Vagina (tissue), 2 donors: ENCODE results near the gene CSMD2.

ENCODE experiments used
- POLR2A ChIP-seq, 2 donors: fragments of 450-650 bp; IDR thresholded peaks; one replicate each; pipeline ENCODE4 v1.6.1; 2017; ENCODE audit warnings: antibody characterized with exemption in 2 of 2, mild to moderate bottlenecking in 2 of 2, moderate library complexity in 2 of 2
- POLR2AphosphoS5 ChIP-seq, 2 donors: sonication (generic); formaldehyde crosslinking; IDR thresholded peaks; one replicate each; pipeline ENCODE4 v1.9.0; 2017; ENCODE audit warnings: antibody characterized with exemption in 2 of 2, mild to moderate bottlenecking in 2 of 2, low read depth in 1 of 2; ENCODE audit not compliant: insufficient read depth in 1 of 2
- TF ChIP-seq, protein P1 (sequence below), 3 experiments: fragments of 450-650 bp in 2 of 3; fragments of 200-600 bp in 1 of 3; sonication (generic) in 1 of 3; IDR thresholded peaks; one replicate each; pipeline ENCODE4 v1.5.1; 2017 to 2019; ENCODE audit warnings: antibody characterized with exemption in 3 of 3, mild to moderate bottlenecking in 2 of 3, moderate library complexity in 2 of 3

DNA sequence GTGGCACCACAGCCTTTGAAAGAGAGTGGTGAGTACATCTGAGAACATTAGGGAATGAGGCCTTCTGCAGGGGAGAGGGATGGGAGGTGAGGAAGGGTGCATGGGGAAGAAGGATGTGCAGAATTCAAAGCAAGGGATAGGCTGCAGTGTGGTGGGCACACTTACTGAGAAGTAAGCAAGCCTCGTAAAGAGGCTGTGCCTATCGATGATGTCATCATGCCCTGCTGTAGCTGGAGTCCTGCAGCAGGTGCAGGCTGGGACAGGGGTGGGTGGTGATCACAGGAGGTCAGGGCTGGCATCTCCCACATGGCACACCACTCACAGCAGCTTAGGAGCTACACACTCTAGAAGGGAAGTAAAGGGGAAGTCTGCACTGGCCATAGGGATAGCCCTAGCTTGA is 676.4 kb downstream of the CSMD2 start:
- TF ChIP-seq POLR2A (IDR thresholded peaks at IDR 0.05) (no peak), POLR2AphosphoS5 (IDR thresholded peaks at IDR 0.05; ENCODE audit: insufficient read depth in 1 of 2, low read depth in 1 of 2) (no peak)
- TF ChIP-seq, protein P1, sequence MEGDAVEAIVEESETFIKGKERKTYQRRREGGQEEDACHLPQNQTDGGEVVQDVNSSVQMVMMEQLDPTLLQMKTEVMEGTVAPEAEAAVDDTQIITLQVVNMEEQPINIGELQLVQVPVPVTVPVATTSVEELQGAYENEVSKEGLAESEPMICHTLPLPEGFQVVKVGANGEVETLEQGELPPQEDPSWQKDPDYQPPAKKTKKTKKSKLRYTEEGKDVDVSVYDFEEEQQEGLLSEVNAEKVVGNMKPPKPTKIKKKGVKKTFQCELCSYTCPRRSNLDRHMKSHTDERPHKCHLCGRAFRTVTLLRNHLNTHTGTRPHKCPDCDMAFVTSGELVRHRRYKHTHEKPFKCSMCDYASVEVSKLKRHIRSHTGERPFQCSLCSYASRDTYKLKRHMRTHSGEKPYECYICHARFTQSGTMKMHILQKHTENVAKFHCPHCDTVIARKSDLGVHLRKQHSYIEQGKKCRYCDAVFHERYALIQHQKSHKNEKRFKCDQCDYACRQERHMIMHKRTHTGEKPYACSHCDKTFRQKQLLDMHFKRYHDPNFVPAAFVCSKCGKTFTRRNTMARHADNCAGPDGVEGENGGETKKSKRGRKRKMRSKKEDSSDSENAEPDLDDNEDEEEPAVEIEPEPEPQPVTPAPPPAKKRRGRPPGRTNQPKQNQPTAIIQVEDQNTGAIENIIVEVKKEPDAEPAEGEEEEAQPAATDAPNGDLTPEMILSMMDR (IDR thresholded peaks at IDR 0.05): no peak
